Stimulated activated CD4-positive, alpha-beta T cell treated with anti-CD3 and anti-CD28 coated beads, Interleukin-4, amount 100 ng/mL, for 1 hour (primary cell): ENCODE results near the gene XXYLT1.
"Not testable (repeated sequence)": the region's sequence is repeated elsewhere in the genome, so short reads cannot be mapped to it uniquely, and the experiment has no call there.

Experiments
- DNase-seq: peaks from one replicate; pipeline ENCODE4 v3.0.0-alpha.2; 2020

The XXYLT1 gene

GRCh38 chr3:195058336-195059005 lies 212.5 kb downstream of the XXYLT1 start:
- DNase-seq = no peak

- DNase-seq = no peak
Observed at GRCh38 chr3:195057716-195058115, 213.2 kb downstream of the XXYLT1 start.

- no peak for DNase-seq
Observed at GRCh38 chr3:195056506-195056905, 214.5 kb downstream of the XXYLT1 start.

GRCh38 chr3:195054311-195054710 lies 216.6 kb downstream of the XXYLT1 start:
- DNase-seq = no peak

GRCh38 chr3:195052939-195053338 lies 218.0 kb downstream of the XXYLT1 start:
- DNase-seq = no peak

GRCh38 chr3:195050296-195050695 lies 220.7 kb downstream of the XXYLT1 start:
- not testable (repeated sequence) for DNase-seq

- no peak for DNase-seq
Observed at GRCh38 chr3:195048059-195048905, 222.7 kb downstream of the XXYLT1 start.

GRCh38 chr3:195047536-195047935 lies 223.4 kb downstream of the XXYLT1 start:
- no peak for DNase-seq

- no peak for DNase-seq
Observed at GRCh38 chr3:195046441-195046840, 224.5 kb downstream of the XXYLT1 start.

GRCh38 chr3:195045481-195046210 lies 225.3 kb downstream of the XXYLT1 start:
- DNase-seq = no peak

- no peak for DNase-seq
Observed at GRCh38 chr3:195044411-195044810, 226.5 kb downstream of the XXYLT1 start.

- no peak for DNase-seq
Observed at GRCh38 chr3:195043607-195044339, 227.2 kb downstream of the XXYLT1 start.

GRCh38 chr3:195042743-195043606 lies 228.0 kb downstream of the XXYLT1 start:
- no peak for DNase-seq

GRCh38 chr3:195041871-195042742 lies 228.9 kb downstream of the XXYLT1 start:
- no peak for DNase-seq

GRCh38 chr3:195040773-195041520 lies 230.0 kb downstream of the XXYLT1 start:
- DNase-seq = no peak

- DNase-seq = no peak
Observed at GRCh38 chr3:195040094-195040493, 230.9 kb downstream of the XXYLT1 start.

- DNase-seq = no peak
Observed at GRCh38 chr3:195039180-195039843, 231.6 kb downstream of the XXYLT1 start.

- DNase-seq = no peak
Observed at GRCh38 chr3:195038161-195038560, 232.8 kb downstream of the XXYLT1 start.

GRCh38 chr3:195037586-195037985 lies 233.4 kb downstream of the XXYLT1 start:
- DNase-seq = not testable (repeated sequence)
